GM21447 (cell line): ENCODE data around the gene MINDY1.
A peak's percentile ranks its signal among the peaks of the same experiment; 100 is the strongest.

ENCODE experiments used
- ATAC-seq: cut with Tn5 transposase; IDR thresholded peaks from one replicate; pipeline ENCODE4 v1.9.1; 2021; ENCODE audit not compliant: unreplicated experiment

The MINDY1 gene

GRCh38 chr1:150987924-150988323 lies 18.8 kb downstream of the MINDY1 start:
- ATAC-seq, result no peak

- no peak for ATAC-seq
These were observed 21.4 kb downstream of the MINDY1 start for GRCh38 chr1:150985179-150985825.

DNA sequence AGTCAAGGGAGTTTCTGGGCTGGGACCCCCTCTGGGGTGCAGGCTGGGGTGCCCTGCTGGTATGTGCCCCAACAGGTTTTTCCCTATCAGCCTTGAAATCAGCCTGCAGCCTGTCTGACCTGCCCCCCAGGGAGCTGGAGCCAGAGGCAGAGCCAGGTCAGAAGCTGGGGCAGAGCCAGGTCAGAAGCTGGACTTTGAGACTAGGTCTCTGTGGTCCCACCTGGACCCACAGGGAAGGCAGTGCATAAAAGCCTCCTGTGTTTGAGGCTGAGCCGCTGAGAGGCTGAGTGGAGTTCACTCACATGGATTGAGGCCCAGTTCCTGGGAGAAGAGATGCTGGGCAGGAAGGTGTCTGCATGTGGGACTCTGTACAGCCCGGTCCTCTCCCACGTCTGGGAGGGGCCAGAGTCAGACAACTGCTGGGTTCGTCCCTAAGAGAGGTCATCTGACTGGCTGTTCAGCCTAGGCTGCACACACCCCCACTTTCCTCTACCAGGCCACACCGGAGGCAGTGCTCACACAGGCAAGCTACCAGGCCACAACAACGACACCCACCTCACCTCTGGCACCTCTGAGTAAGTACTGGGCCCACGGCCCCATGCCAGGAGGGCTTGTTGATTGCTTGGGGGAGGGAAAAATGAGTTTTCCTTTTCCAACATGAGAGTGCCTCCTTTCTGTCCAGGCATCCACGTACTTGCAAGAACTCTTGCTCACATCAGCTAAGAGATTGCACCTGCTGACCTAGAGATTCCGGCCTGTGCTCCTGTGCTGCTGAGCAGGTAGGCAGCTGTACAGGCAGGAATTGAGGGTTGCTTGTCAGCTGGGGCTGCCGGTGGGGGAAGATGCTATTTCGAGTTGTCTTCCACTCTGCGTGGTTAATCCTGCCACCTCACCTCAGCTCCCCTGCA lies 24.6 kb downstream of the MINDY1 start, which contains the start of gene ANXA9:
TSS of gene ANXA9 (plus strand) at position 488 of the 908 bp plus-strand sequence. CDS start 814 bp downstream, outside the sequence.
- ATAC-seq, result no peak

GRCh38 chr1:150981177-150981804 lies 25.4 kb downstream of the MINDY1 start:
- no peak for ATAC-seq

- no peak for ATAC-seq
These were observed 27.3 kb downstream of the MINDY1 start for GRCh38 chr1:150979092-150980056.

- ATAC-seq, result no peak
These were observed 29.6 kb downstream of the MINDY1 start for GRCh38 chr1:150976879-150977694.

- ATAC-seq, result no peak
These were observed 30.3 kb downstream of the MINDY1 start for GRCh38 chr1:150976401-150976821.

DNA sequence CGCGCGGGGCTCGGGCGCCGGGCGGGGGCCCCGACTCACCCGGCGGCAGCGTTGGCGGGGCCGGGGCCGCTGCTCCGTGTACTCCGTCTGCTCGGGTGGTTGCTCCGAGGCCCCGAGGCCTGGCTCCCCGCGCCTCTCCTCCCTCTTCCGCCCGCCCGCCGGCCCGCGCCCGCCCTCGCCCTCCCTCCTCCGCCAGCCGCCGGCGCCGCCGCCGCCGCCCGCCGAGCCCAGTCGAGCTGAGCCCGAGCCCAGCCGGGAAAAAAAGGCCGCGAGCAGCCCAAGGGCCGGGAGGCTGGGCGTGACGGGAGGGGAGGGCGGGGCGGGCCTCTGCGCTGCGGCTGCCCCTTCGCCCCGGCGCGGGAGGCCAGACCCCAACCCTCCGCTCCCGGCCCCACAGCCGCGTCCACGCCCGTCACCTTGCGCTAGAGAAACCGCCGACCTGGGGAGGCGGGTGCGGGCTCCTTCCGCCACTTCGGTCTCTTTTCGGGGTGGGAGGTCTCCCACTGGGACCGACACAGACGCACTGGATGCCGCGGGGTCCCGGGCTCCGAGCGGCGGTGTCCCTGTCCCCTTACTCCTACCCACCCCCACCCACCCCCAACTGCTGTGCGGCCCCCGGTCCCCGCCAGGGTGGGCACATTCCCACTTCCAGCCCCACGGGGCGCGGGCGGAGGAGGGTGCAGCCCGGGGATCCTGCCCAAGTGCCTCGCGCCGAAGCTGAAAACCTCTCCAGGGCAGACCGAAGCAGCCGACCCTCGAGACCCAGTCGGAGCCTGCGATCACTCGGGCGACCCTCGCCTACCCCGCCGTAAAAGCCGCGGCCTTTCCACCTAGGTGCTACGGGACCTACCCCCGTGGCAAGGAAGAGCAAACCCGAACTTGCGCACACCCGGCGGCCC lies 31.9 kb downstream of the MINDY1 start, which contains the start of gene CERS2:
TSS of gene CERS2 (minus strand) at position 256 of the 899 bp plus-strand sequence. CDS start 5,745 bp downstream, outside the sequence.
- ATAC-seq, result peak; percentile 50

GRCh38 chr1:150973836-150974579 lies 32.7 kb downstream of the MINDY1 start:
- ATAC-seq, result peak; percentile 29

DNA sequence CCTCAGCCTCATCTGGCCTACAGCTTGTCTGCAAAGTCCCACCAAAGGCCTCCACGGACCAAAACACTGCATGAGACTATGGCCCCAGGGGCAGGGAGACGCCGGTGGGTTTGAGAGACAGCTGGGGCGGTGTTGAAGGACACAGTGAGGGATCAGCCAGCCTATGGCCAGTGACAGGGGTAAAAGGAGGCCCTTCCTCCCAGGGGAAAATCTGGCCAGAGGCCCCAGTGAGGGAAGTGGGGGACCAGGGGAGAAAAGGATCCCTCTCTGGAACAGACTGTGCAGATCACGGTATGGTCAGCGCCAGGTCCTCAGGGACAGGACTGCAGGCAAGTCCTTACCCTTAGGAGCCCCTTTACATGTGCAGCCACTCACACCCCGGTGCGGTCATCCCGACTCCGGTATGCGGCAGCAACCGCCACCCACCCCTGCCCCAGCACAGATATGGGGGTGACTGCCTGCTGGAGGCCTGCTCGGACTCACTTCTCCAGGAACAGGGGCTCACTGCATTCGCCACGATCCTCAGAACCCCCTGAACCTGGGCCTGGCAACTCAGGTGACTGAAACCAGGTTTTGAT lies 33.4 kb downstream of the MINDY1 start:
- peak; percentile 4 for ATAC-seq

GRCh38 chr1:150972417-150972940 lies 34.2 kb downstream of the MINDY1 start:
- ATAC-seq, result no peak

DNA sequence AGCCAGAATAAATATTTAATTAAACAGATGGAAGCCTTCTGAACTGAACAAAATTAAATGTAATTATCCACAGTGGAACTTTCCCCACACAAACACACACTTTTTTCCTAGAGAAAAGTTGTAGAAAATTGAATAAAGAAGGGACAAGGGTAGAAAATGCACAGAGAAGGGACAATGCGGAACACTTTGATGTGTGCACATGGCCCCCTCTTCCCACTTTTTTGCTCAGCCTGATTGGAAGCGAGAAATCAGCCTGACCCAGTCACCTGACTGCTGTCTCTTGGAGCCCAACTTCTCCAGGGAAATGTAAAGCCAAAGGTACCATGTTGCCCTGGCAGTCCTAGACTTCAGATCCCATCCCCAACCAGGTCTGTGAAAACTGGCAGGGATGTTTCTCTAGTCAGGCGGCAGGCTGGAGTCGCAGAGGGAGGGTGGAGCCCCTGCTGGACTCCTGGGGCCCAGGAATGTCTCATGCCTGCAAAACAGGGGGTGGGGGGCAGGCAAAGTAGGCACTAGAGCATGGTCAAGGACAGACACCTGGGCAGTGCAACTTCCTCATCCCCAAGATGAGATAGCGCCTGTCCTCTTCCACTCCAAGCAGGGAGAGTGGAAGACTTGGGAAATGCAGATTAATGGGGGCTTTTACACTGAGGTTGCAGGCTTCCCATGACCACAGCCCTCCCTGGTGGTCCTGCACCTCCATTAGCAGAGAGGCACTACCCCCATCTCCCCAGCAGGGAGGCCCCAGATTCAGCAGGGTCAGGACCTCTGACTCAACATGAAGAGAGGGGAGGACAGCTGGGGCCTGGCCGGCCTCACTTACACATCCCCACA lies 34.9 kb downstream of the MINDY1 start:
- ATAC-seq, result no peak

GRCh38 chr1:150970808-150971582 lies 35.7 kb downstream of the MINDY1 start:
- no peak for ATAC-seq

DNA sequence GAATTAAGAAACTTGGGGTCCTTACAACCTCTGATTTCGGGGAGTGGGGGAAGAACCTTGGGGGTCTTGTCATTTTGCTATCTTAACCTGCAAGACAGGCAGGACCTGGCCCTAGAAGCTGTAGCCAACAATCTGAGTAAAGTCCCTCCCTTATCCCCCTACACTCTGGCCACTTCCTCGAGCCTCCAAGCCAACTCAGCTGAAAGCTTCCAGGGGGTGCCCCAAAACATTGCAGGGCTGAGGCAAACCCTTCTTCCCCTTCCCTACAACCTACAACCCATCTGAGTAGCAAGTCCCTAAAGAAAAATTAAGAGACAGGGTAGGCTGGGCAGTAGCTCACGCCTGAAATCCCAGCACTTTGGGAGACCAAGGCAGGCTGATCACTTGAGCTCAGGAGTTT lies 37.1 kb downstream of the MINDY1 start:
- no peak for ATAC-seq

DNA sequence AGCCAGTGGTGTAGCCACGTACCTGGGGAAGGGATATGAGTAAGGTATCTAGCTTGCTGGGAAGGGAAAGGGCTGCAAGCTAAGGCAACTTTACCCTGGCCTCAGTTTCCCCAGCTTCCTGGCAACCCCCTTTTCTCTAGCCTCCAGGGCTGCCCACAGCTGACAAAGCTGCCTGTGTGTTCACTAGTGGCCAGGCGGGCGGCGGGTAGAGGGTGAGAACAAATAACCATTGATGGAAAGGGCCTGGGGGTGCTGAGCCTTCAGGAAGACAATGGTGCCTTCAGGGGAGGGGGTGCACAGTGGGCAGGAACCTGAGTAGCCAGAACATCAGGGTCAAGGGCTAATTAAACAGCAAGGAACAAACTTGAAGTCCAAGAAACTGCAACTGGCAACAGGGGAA lies 38.2 kb downstream of the MINDY1 start:
- no peak for ATAC-seq

- ATAC-seq, result no peak
These were observed 38.8 kb downstream of the MINDY1 start for GRCh38 chr1:150967936-150968335.
